Neuronal stem cell (in vitro differentiated cells): ENCODE data around the gene OR4A47. TPM values are rescaled to one million over a fixed set of nuclear protein-coding genes. Genes with fewer than 3 reads are reported as not detected.
"Not testable (repeated sequence)": the region's sequence is repeated elsewhere in the genome, so short reads cannot be mapped to it uniquely, and the experiment has no call there.

ENCODE experiments used
- DNase-seq: peaks from one replicate; pipeline ENCODE4 v3.0.0-alpha.2; 2013; ENCODE audit warnings: low spot score
- H2AFZ ChIP-seq: one replicate; pipeline ENCODE4 v1.6.1; 2013; ENCODE audit warnings: mild to moderate bottlenecking, low read length, inconsistent platforms
- H2AK5ac ChIP-seq: 2 replicates; pipeline ENCODE4 v1.6.1; 2013; ENCODE audit warnings: low read depth, mild to moderate bottlenecking, inconsistent platforms, low read length, moderate library complexity, mixed read lengths
- H2BK120ac ChIP-seq: 2 replicates; pipeline ENCODE4 v1.6.1; 2013; ENCODE audit warnings: low read depth, mild to moderate bottlenecking, inconsistent platforms, low read length, moderate library complexity, mixed read lengths
- H2BK12ac ChIP-seq: one replicate; pipeline ENCODE4 v1.6.1; 2013; ENCODE audit warnings: low read length, inconsistent platforms
- H2BK15ac ChIP-seq: 2 replicates; pipeline ENCODE4 v1.6.1; 2013; ENCODE audit warnings: mild to moderate bottlenecking, low read length, inconsistent platforms, mixed read lengths
- H2BK5ac ChIP-seq: one replicate; pipeline ENCODE4 v1.6.1; 2013; ENCODE audit warnings: inconsistent platforms, mild to moderate bottlenecking, low read length, moderate library complexity
- H3K14ac ChIP-seq: one replicate; pipeline ENCODE4 v1.6.1; 2013; ENCODE audit warnings: low read length, inconsistent platforms
- H3K18ac ChIP-seq: 2 replicates; pipeline ENCODE4 v1.6.1; 2013; ENCODE audit warnings: low read length, inconsistent platforms
- H3K23ac ChIP-seq: 2 replicates; pipeline ENCODE4 v1.6.1; 2013; ENCODE audit warnings: low read depth, mild to moderate bottlenecking, mixed read lengths, low read length, inconsistent platforms; ENCODE audit not compliant: poor library complexity
- H3K27ac ChIP-seq: replicated peaks from 3 replicates; pipeline ENCODE4 v1.5.1; 2013; ENCODE audit warnings: low read length, inconsistent platforms
- H3K27me3 ChIP-seq, 3 experiments: 2 replicates each; pipeline ENCODE4 v1.6.1; 2013; ENCODE audit warnings: low read length in 3 of 3, mild to moderate bottlenecking in 2 of 3, inconsistent platforms in 1 of 3, low read depth in 1 of 3, mixed read lengths in 1 of 3, moderate library complexity in 1 of 3; ENCODE audit not compliant: control insufficient read depth in 3 of 3, insufficient read depth in 3 of 3
- H3K36me3 ChIP-seq, 2 donors: replicated peaks in 1 of 2; 2 replicates each; pipeline ENCODE4 v1.6.1; 2013; ENCODE audit warnings: low read length in 2 of 2; ENCODE audit not compliant: control insufficient read depth in 2 of 2, insufficient read depth in 2 of 2
- H3K4ac ChIP-seq: 2 replicates; pipeline ENCODE4 v1.6.1; 2013; ENCODE audit warnings: inconsistent platforms, mild to moderate bottlenecking, low read length, moderate library complexity
- H3K4me1 ChIP-seq, 2 donors: 1 replicate in 1 of 2; 2 replicates in 1 of 2; pipeline ENCODE4 v1.6.1; 2013; ENCODE audit warnings: low read length in 2 of 2, low read depth in 1 of 2; ENCODE audit not compliant: control insufficient read depth in 2 of 2, insufficient read depth in 1 of 2
- H3K4me2 ChIP-seq: one replicate; pipeline ENCODE4 v1.6.1; 2013; ENCODE audit warnings: mild to moderate bottlenecking, low read length, inconsistent platforms; ENCODE audit not compliant: insufficient read depth, poor library complexity, severe bottlenecking
- H3K4me3 ChIP-seq, 2 donors: 2 replicates each; pipeline ENCODE4 v1.5.1; 2013; ENCODE audit warnings: low read length in 2 of 2, mild to moderate bottlenecking in 2 of 2, inconsistent platforms in 1 of 2, moderate library complexity in 1 of 2
- H3K79me1 ChIP-seq: one replicate; pipeline ENCODE4 v1.6.1; 2013; ENCODE audit warnings: low read depth, mild to moderate bottlenecking, inconsistent platforms, low read length, moderate library complexity
- H3K9ac ChIP-seq: one replicate; pipeline ENCODE4 v1.6.1; 2013; ENCODE audit warnings: mild to moderate bottlenecking, low read depth, low read length, inconsistent platforms; ENCODE audit not compliant: poor library complexity
- H3K9me3 ChIP-seq, 2 donors: replicated peaks in 1 of 2; 2 replicates each; pipeline versions ENCODE3 to v1.6.1; 2013; ENCODE audit warnings: low read length in 2 of 2, mild to moderate bottlenecking in 2 of 2, inconsistent platforms in 1 of 2, low read depth in 1 of 2, mixed read lengths in 1 of 2, moderate library complexity in 1 of 2; ENCODE audit not compliant: control insufficient read depth in 2 of 2, insufficient read depth in 1 of 2
- H4K8ac ChIP-seq: one replicate; pipeline ENCODE4 v1.6.1; 2013; ENCODE audit warnings: low read depth, mild to moderate bottlenecking, inconsistent platforms, low read length, moderate library complexity
- H4K91ac ChIP-seq: one replicate; pipeline ENCODE4 v1.6.1; 2013; ENCODE audit warnings: low read length, low read depth, mild to moderate bottlenecking, inconsistent platforms; ENCODE audit not compliant: poor library complexity
- WGBS, 2 donors: extraction: QIAGEN DNeasy Blood & Tissue Kit; methylation state at CpG; one replicate each; pipeline ENCODE4 v1.1.7; 2013; ENCODE audit warnings: missing lambda C conversion rate in 2 of 2, mixed read lengths in 1 of 2; ENCODE audit not compliant: insufficient read length in 2 of 2, insufficient replicate concordance in 1 of 2; ENCODE audit errors: extremely low coverage in 2 of 2; 5-methylcytosine and 5-hydroxymethylcytosine counted together
- polyA plus RNA-seq, 2 experiments: library from polyadenylated mRNA; stranded (reverse); fragments of 200-250 nt; gene quantifications; one replicate each; pipeline ENCODE4 v1.2.3, GENCODE V29; 2013

OR4A47 gene
- polyA plus RNA-seq (2013, experiment 1 of 2) = not detected
- polyA plus RNA-seq (2013, experiment 2 of 2) = not detected

GRCh38 chr11:48488493-48488892 lies at the start of gene OR4A47:
Gene OR4A47 (plus strand): TSS chr11:48488793. CDS start chr11:48488793, 0 bp downstream.
- not testable (repeated sequence) for H3K4me3 ChIP-seq, H2AK5ac ChIP-seq, H3K23ac ChIP-seq, H3K4ac ChIP-seq, DNase-seq, H3K14ac ChIP-seq, H3K18ac ChIP-seq, H3K36me3 ChIP-seq, H2BK15ac ChIP-seq, H3K9me3 ChIP-seq, H4K91ac ChIP-seq, H4K8ac ChIP-seq, H2BK12ac ChIP-seq, H3K4me2 ChIP-seq, H2BK5ac ChIP-seq, H3K79me1 ChIP-seq, H2BK120ac ChIP-seq, H3K4me1 ChIP-seq, H3K27me3 ChIP-seq, H3K9ac ChIP-seq, H2AFZ ChIP-seq, H3K27ac ChIP-seq

- not testable (repeated sequence) for H4K8ac ChIP-seq, H3K4me1 ChIP-seq, H4K91ac ChIP-seq, H3K9me3 ChIP-seq, H3K14ac ChIP-seq, H3K27me3 ChIP-seq, H3K18ac ChIP-seq, H2BK15ac ChIP-seq, H3K36me3 ChIP-seq, H3K23ac ChIP-seq, H2BK120ac ChIP-seq, H3K27ac ChIP-seq, H3K4ac ChIP-seq, H2BK12ac ChIP-seq, DNase-seq, H3K4me3 ChIP-seq, H2AK5ac ChIP-seq, H3K79me1 ChIP-seq, H2AFZ ChIP-seq, H3K4me2 ChIP-seq, H2BK5ac ChIP-seq, H3K9ac ChIP-seq
- WGBS, 2 donors = no CpG with 5 or more reads among the region's 3 CpGs
Observed at GRCh38 chr11:48455909-48456308, 32.7 kb upstream of the OR4A47 start.

- H3K27me3 ChIP-seq, H3K9me3 ChIP-seq: not testable (repeated sequence)
Observed at GRCh38 chr11:48473966-48474365, 14.6 kb upstream of the OR4A47 start.

GRCh38 chr11:48474703-48475102 lies 13.9 kb upstream of the OR4A47 start:
- not testable (repeated sequence) for H3K9me3 ChIP-seq, H3K14ac ChIP-seq, H3K4me1 ChIP-seq, H3K79me1 ChIP-seq, H3K36me3 ChIP-seq, H3K18ac ChIP-seq, H2BK120ac ChIP-seq, H3K9ac ChIP-seq, H3K27ac ChIP-seq, H2BK12ac ChIP-seq, H4K91ac ChIP-seq, H3K4me3 ChIP-seq, H2AFZ ChIP-seq, H2BK15ac ChIP-seq, H3K27me3 ChIP-seq, H3K23ac ChIP-seq, H2BK5ac ChIP-seq, H3K4ac ChIP-seq, DNase-seq, H4K8ac ChIP-seq, H2AK5ac ChIP-seq, H3K4me2 ChIP-seq
- WGBS, 2 donors = no CpG with 5 or more reads among the region's 6 CpGs

More at GRCh38 chr11:48473966-48474365, 14.6 kb upstream of the OR4A47 start:
- not testable (repeated sequence) for H3K4me1 ChIP-seq, H3K4ac ChIP-seq, H3K27ac ChIP-seq, H2AFZ ChIP-seq, H3K36me3 ChIP-seq, H3K4me2 ChIP-seq, H3K14ac ChIP-seq, H2BK120ac ChIP-seq, H2AK5ac ChIP-seq, H3K79me1 ChIP-seq, H2BK5ac ChIP-seq, H4K91ac ChIP-seq, H2BK12ac ChIP-seq, H2BK15ac ChIP-seq, H3K4me3 ChIP-seq, H3K18ac ChIP-seq, DNase-seq, H3K23ac ChIP-seq, H4K8ac ChIP-seq, H3K9ac ChIP-seq
- no CpG with 5 or more reads among the region's 2 CpGs for WGBS, 2 donors
